ENCODE data around the gene NXN.
"Not testable (repeated sequence)": the region's sequence is repeated elsewhere in the genome, so short reads cannot be mapped to it uniquely, and the experiment has no call there.

Gene NXN

DNA sequence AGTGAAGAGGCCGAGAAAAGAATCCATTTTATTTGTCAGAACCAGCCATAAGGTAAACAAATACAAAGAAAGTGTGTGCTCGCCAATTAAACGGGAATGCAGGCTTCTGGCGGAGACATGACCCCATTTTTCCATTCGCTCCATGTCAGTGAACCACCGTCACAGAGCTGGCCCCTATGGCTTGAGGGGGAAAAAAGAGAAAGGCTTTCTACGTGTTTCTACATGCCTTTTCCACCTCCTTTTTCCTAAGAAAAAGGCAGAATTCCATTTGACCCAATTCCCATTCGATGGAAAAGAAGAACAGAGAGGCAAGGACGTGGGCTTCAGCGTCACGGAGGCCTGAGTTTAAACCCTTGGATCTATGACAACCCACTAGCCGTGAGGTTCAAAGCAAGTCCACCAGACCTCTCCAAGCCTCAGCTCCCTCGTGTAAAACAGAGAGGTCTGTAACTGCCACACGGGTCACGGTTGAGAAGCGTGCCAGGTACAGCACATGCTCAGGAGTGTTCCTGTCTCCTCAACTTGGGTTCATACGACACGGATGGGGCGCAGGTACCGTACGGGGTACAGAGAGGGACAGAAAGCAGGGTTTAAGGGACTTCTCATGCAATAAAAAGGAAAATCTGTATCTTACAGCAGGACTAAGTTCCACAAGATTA is 91.9 kb downstream of the NXN start:
- peak; percentile 27 for DNase-seq (ENCODE audit: low read depth)

DNA sequence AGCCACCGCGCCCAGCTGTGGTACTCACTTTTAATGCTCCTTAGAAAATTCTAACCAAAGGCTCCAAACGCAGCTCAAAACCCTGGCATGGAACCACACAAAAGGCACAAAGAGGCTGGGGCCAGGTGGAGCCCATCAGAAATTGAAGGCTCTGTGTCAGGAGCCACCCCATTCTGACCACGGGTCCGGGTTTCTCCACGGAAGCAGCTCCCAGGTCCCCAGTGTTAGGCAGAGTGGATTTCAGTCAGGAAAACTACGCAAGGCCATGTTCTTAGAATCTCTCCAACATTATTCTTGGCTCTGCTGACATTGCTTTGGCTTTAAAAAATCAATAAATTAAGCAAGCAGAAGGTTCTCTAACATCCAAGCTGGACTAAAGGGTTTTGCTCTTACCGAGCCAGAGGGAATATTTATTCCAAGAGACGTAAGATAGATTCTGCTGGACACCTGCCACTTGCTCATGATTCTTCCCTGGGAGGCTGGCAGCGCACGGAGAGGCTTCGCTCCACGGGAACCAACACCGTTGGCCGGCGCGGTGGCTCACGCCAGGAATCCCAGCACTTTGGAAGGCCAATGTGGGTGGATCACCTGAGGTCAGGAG is 93.5 kb downstream of the NXN start:
- DNase-seq (ENCODE audit: low read depth), result no peak

- no peak for DNase-seq (ENCODE audit: low read depth)
These were observed 96.0 kb downstream of the NXN start for GRCh38 chr17:883586-883962.

DNA sequence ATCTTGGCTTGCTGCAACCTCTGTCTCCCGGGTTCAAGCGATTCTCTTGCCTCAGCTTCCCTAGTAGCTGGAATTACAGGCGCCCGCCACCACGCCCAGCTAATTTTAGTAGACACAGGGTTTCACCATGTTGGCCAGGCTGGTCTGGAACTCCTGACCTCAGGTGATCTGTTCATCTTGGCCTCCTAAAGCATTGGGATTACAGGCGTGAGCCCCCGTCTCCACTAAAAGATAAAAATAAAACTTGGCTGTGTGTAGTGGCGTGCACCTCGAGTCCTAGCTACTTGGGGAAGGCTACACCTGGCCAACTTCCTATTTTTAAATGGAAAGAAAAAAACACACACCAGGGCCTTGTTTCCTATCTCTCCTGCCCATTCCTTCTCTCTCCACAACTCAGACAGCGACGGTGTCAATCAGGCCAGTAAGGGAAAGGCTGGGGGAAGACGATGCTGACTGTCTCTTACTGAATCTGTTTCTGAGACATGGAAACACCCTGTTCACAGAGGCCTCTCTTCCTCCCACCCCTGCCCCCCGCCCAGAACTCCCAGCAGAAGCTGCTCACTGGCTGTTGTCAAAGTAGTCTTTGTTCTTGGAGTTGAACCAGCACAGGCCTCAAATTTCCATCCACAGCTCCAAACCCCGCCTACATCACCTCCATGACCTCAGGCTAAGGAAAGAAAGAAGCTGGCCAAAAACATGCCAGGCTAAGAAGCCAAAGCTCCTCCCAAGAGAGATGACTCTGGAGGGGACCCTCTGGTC is 96.6 kb downstream of the NXN start:
- DNase-seq (ENCODE audit: low read depth), result peak; percentile 70

DNA sequence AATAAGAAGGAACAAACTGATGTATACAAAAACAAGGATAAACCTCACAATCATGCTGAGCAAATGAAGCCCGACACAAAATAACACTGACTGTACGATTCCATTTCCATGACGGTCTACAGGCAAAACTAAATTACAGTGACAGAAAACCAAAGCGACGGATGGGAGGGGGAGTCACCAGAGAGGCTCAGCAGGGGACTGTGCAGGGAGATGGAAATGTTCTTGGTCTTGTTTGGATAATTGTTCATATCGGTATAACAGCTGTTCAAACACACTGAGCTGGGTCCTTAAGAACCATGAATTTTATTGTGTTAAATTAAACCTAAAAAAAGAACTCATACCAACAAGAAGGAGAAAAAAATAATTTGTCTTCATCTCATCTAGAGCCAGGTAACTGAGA is 97.8 kb downstream of the NXN start:
- DNase-seq (ENCODE audit: low read depth), result no peak

GRCh38 chr17:880443-881269 is 98.9 kb downstream of the NXN start:
- DNase-seq (ENCODE audit: low read depth), result peak; percentile 65

DNA sequence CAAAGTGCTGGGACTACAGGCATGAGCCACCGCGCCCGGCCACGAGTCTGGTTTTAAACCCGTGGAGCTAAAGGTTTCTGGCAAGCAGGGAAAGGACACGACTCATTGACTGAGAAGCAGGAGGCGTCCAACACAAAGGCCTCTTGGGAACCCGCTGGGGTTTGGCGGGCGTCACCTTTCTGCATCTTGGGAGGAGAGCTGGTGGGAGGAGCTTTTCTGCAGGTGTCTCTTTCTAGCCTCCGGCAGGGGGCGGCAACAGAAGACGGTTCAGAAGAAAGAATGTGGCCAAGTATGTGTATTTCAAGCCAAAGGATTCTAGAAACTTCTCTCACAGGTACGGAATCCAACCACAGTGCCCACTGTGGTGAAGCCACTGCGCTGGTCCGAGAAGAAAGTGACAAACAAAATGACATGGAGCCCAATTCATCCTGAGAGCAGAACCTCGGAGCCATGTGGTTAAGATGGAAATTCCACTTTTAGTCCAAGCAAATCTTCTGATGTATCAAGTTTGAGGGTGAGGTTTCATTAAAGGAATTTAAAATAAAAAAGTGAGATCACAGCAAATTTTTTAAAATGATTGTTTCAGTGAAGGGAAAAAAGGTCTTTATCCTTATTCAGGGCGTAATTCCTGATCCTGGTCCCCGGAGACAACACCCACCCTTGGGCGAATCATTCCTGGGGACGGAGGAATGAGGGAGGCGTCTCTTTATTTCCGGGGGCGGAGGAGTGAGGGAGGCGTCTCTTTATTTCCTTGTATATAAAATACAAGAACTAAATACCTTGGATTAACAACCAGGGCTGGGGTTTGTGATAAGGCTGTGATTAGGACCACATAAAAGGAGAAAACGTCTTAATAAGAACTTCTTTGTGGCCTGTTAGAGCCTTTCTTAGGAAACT is 99.8 kb downstream of the NXN start:
- peak; percentile 73 for DNase-seq (ENCODE audit: low read depth)

DNA sequence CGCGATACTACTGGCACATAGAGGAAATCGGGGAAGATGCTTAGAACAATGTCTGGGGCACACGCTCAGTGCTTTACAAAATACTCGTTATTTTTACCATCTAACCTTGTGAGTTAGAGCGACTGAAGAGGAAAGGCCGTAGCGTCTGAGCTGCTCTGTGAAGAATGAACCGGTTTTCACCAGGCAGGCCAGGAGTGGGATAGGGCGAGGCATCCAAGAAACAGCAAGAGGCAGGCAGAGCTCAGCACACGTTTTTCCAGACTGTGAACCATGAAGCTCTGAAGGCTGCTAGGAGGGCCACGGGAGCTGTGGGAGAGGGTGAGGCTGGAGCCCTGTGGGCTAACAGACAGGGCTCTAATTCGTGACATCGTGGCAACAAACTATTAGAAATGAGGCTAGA is 101.9 kb downstream of the NXN start:
- no peak for DNase-seq (ENCODE audit: low read depth)

DNA sequence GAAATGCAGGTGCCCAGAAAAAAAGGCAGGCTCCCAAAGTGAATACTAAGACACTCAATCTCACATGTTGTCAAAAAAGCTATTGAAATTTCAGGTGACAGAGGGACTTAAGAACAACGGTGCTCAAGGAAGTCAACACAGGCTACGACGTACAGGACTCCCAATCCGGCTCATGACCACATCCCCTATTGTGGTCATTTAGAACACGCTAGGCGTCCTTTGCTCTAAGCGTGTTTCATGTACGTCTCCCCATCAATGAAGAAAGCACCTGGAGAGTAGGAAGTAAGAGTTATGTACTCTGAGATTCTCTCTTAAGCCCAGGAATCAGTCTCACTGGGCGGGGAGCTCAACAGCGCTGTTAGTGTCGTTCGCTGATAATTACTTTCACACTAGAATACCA is 103.3 kb downstream of the NXN start:
- DNase-seq (ENCODE audit: low read depth), result no peak

- DNase-seq (ENCODE audit: low read depth), result not testable (repeated sequence)
These were observed 105.0 kb downstream of the NXN start for GRCh38 chr17:874590-874989.

- no peak for DNase-seq (ENCODE audit: low read depth)
These were observed 106.7 kb downstream of the NXN start for GRCh38 chr17:872855-873254.

DNA sequence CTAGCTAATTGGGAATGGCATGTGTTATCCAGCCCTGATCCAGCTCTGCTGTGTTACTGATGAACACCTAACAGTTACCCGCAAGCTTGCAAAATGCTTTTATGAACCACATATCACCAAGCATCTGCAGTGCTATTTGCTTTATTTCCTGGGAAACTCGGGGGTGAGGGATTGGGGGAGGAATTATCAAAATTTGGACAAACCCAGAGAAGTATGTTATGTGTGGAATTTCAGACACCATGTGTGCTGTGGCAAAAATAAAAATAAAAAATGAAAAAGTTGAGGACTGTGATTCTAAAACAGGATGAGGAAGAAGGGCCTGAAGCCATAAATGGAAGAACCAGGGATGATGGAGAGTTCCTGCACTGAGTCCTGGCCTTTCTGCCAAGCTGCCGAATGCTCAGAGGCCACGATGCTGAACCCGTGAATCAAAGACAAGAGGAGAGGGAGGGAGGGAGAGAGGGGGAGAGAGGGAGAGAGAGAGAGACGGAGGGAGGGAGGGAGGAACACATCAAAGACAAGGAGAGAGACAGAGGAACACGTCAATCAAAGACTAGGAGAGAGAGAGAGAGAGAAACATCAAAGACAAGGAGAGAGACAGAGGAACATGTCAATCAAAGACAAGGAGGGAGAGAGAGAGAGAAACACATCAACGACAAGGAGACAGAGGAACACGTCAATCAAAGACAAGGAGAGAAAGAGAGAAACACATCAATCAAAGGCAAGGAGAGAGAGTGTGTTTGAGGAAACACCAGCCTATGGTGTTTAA is 107.6 kb downstream of the NXN start:
- peak; percentile 71 for DNase-seq (ENCODE audit: low read depth)

- peak; percentile 83 for DNase-seq (ENCODE audit: low read depth)
These were observed 109.7 kb downstream of the NXN start for GRCh38 chr17:869567-870525.

GRCh38 chr17:869086-869485 is 110.5 kb downstream of the NXN start:
- DNase-seq (ENCODE audit: low read depth), result peak; percentile 79

GRCh38 chr17:867896-868489 is 111.6 kb downstream of the NXN start:
- no peak for DNase-seq (ENCODE audit: low read depth)

DNA sequence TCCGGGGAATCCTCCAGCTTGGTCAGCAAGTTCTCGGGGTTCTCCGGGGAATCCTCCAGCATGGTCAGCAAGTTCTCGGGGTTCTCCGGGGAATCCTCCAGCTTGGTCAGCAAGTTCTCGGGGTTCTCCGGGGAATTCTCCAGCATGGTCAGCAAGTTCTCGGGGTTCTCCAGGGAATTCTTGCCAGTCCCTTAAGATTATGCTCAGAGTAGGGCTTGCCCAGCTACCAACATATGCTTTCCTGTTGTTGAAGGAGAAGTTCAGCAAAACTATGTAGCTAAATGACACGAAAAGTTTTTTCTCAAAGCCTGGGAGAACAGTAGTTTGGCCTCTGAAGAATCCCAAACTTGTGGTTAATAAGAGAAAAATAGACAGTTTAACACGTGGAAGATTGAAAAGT is 112.3 kb downstream of the NXN start:
- not testable (repeated sequence) for DNase-seq (ENCODE audit: low read depth)

DNA sequence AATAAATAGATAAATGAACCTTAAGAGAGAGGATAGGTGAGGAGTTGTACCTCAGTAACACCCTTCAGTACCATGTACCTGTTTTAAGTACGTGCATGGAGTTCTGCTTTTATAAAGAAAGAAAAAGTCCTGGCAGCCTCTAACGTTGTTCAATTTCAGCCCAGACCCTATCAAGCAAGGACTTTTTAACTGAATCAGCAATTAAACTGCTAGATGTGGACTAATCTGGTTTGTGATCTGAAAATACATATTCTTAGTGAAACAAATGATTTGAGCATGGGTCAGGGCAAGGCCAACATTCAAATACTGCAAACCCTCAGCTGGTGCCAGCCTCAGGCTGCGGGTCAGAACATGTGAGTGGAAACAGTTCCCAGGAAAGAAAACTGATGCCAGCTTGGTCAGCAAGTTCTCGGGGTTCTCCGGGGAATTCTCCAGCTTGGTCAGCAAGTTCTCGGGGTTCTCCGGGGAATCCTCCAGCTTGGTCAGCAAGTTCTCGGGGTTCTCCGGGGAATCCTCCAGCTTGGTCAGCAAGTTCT is 112.9 kb downstream of the NXN start:
- DNase-seq (ENCODE audit: low read depth), result no peak

GRCh38 chr17:864315-864714 is 115.3 kb downstream of the NXN start:
- no peak for DNase-seq (ENCODE audit: low read depth)

DNA sequence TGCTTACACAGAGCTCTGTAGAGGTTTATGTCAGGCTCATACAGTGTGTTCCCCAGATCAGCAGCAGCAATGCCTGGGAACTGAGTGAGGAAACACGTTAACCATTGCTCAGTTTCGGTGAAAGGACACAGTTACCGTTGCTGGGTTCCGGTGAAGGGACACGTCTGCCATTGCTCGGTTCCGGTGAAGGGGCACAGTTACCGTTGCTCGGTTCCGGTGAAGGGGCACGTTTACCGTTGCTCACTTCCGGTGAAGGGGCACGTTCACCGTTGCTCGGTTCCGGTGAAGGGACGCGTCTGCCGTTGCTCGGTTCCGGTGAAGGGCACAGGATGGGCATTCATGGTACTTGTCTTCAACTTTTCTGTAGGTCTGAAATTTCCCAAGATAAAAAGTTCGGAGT is 115.7 kb downstream of the NXN start:
- DNase-seq (ENCODE audit: low read depth), result no peak
